A549 (cell line): ENCODE data around the gene NFYC. TPM values are rescaled to one million over a fixed set of nuclear protein-coding genes. Genes with fewer than 3 reads are reported as not detected.

Experiments
- ATAC-seq, 2 experiments: fragments of 200-7000 bp in 1 of 2; fragments of >200 bp in 1 of 2; cut with Nextera tagmentation in 1 of 2; cut with Tn5 transposase in 1 of 2; 3 replicates each; pipeline versions ENCODE4 v1.8.0 to v1.9.1; 2018 to 2020; ENCODE audit warnings: mild to moderate bottlenecking in 1 of 2, moderate library complexity in 1 of 2
- CTCF ChIA-PET: fragments of 300-600 bp; sonication (Branson Sonifier 250); formaldehyde crosslinking; extraction: SDS; loops from one replicate; lab custom pipeline; 2021; ENCODE audit warnings: antibody characterized with exemption, inconsistent platforms; lab: Yijun Ruan, JAX
- POLR2A ChIA-PET: fragments of 350-600 bp; formaldehyde crosslinking; extraction: SDS; loops from one replicate; lab custom pipeline; 2021; ENCODE audit warnings: antibody characterized with exemption, inconsistent platforms; lab: Yijun Ruan, JAX
- DNase-seq, 2 experiments: peaks; one replicate each; pipeline versions ENCODE4 v3.0.0 to v3.0.0-alpha.2; 2011 to 2016; ENCODE audit warnings: low read depth in 1 of 2, low spot score in 1 of 2
- FAIRE-seq: peaks from 2 replicates; lab custom pipeline; 2011; peaks lifted over from hg19 to GRCh38; lab: Jason Lieb, UNC
- H3K27ac ChIP-seq, 2 experiments: fragments of >200 bp; sonication (Bioruptor Twin); formaldehyde crosslinking; 3 replicates each; pipeline ENCODE4 v1.5.1; 2016 to 2017
- H3K4me1 ChIP-seq: fragments of >200 bp; sonication (Bioruptor Twin); formaldehyde crosslinking; 3 replicates; pipeline ENCODE4 v1.6.1; 2016
- H3K4me2 ChIP-seq: fragments of >200 bp; sonication (Bioruptor Twin); formaldehyde crosslinking; 3 replicates; pipeline ENCODE4 v1.6.1; 2016
- H3K4me3 ChIP-seq: fragments of >200 bp; sonication (Bioruptor Twin); formaldehyde crosslinking; 3 replicates; pipeline ENCODE4 v1.5.1; 2016
- H3K9me3 ChIP-seq: fragments of >200 bp; sonication (Bioruptor Twin); formaldehyde crosslinking; 3 replicates; pipeline ENCODE4 v1.6.1; 2016
- EHF ChIP-seq: fragments of 250-450 bp; sonication (Bioruptor Pico); IDR thresholded peaks from 2 replicates; pipeline ENCODE4 v1.5.0; 2020; ENCODE audit warnings: mild to moderate bottlenecking
- EHMT2 ChIP-seq: fragments of 200-600 bp; sonication (generic); IDR thresholded peaks from 2 replicates; pipeline ENCODE4 v1.6.1; 2016; ENCODE audit warnings: antibody characterized with exemption, low read depth, mild to moderate bottlenecking, moderate library complexity
- EP300 ChIP-seq, 2 experiments: fragments of >200 bp; sonication (Bioruptor Twin); formaldehyde crosslinking; IDR thresholded peaks; 2 replicates in 1 of 2; 3 replicates in 1 of 2; pipeline ENCODE4 v1.6.1; 2016 to 2017
- FOSB ChIP-seq: fragments of 250-450 bp; sonication (Bioruptor Pico); IDR thresholded peaks from 2 replicates; pipeline ENCODE4 v1.5.0; 2020; ENCODE audit warnings: mild to moderate bottlenecking, moderate library complexity
- HOXB5 ChIP-seq: fragments of 250-450 bp; sonication (Bioruptor Pico); IDR thresholded peaks from 2 replicates; pipeline ENCODE4 v1.5.0; 2020; ENCODE audit warnings: mild to moderate bottlenecking, moderate library complexity
- MAFK ChIP-seq: fragments of 450-650 bp; IDR thresholded peaks from 2 replicates; pipeline ENCODE4 v1.6.1; 2014; ENCODE audit not compliant: partially characterized antibody
- NFE2L2 ChIP-seq: fragments of 150-350 bp; conservative IDR thresholded peaks from 2 replicates; pipeline ENCODE4 v1.6.1; 2014; ENCODE audit warnings: low read length
- POLR2A ChIP-seq: IDR thresholded peaks from 2 replicates; pipeline ENCODE4 v1.6.1; 2012; ENCODE audit warnings: mild to moderate bottlenecking, low read length
- RNF2 ChIP-seq: fragments of 200-600 bp; sonication (generic); IDR thresholded peaks from 2 replicates; pipeline ENCODE4 v1.6.1; 2016; ENCODE audit warnings: low read depth, mild to moderate bottlenecking, antibody characterized with exemption, moderate library complexity, borderline replicate concordance
- SREBF2 ChIP-seq: fragments of 450-650 bp; IDR thresholded peaks from 2 replicates; pipeline ENCODE4 v1.6.1; 2014; ENCODE audit warnings: mild to moderate bottlenecking, moderate library complexity
- TP53 ChIP-seq: fragments of 250-450 bp; sonication (Bioruptor Pico); IDR thresholded peaks from 2 replicates; pipeline ENCODE4 v1.5.0; 2021; ENCODE audit warnings: mild to moderate bottlenecking, moderate library complexity
- ZC3H11A ChIP-seq: fragments of 450-650 bp; IDR thresholded peaks from 2 replicates; pipeline ENCODE4 v1.6.1; 2014; ENCODE audit warnings: antibody characterized with exemption, mild to moderate bottlenecking
- ZNF302 ChIP-seq: fragments of 250-450 bp; sonication (Bioruptor Pico); IDR thresholded peaks from 2 replicates; pipeline ENCODE4 v1.9.0; 2021; ENCODE audit warnings: inconsistent platforms, mild to moderate bottlenecking, moderate library complexity
- ZSCAN20 ChIP-seq: fragments of 250-450 bp; sonication (Bioruptor Pico); IDR thresholded peaks from 2 replicates; pipeline ENCODE4 v1.8.0; 2022; ENCODE audit warnings: mild to moderate bottlenecking, moderate library complexity
- WGBS: methylation state at CpG from one replicate; pipeline ENCODE4 v1.1.6; 2017; ENCODE audit errors: missing lambda C conversion rate; 5-methylcytosine and 5-hydroxymethylcytosine counted together
- polyA plus RNA-seq, 4 experiments: library from polyadenylated mRNA; depleted of rRNA in 3 of 4; stranded (reverse); fragments of >200 nt; fragmentation: RNase III in 1 of 4; extraction: RNeasy Plus Mini Kit Qiagen cat#74134 plus additional on column Dnase treatment in 1 of 4; gene quantifications; 2 replicates in 3 of 4; 3 replicates in 1 of 4; pipeline ENCODE4 v1.2.3, GENCODE V29; 2011 to 2017
- TF ChIP-seq, protein P1 (sequence below): fragments of >200 bp; sonication (Bioruptor Twin); formaldehyde crosslinking; IDR thresholded peaks from 3 replicates; pipeline ENCODE4 v1.6.1; 2016
- TF ChIP-seq, protein P2 (sequence below): fragments of >200 bp; sonication (Bioruptor Twin); formaldehyde crosslinking; IDR thresholded peaks from 2 replicates; pipeline ENCODE4 v1.6.1; 2016
- TF ChIP-seq, protein P3 (sequence below): IDR thresholded peaks from 2 replicates; pipeline ENCODE4 v1.6.1; 2012; ENCODE audit warnings: low read depth, borderline replicate concordance
- TF ChIP-seq, protein P4 (sequence below): fragments of 200-600 bp; sonication (generic); IDR thresholded peaks from 2 replicates; pipeline ENCODE4 v1.6.1; 2016; ENCODE audit warnings: antibody characterized with exemption, mild to moderate bottlenecking, moderate library complexity

Gene NFYC
- polyA plus RNA-seq, 2 of the 4 experiments (the other 2 are of a cell fraction): 35.1 to 43.4 TPM

DNA sequence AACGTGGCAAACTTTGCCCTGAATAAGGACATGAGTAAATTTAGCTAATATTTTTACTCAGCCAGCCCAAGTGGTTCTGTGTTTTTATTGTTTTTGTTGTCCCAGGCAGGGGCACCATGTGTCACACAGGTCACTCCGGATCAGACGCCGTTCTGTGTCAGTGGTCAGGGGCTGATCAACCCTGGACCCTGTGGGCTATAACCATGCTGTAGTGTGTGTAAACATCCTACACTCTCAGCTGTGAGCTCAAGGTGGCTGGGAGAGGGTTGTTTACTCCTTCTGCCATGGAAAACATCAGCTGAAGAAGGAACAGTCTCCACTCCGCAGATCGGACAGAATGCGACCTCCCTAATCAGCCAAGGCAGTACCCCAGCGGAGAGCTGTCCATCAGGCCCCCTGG is 65.6 kb downstream of the NFYC start:
- Histone ChIP-seq H3K27ac (no peak overlapping the region), H3K4me2 (no peak overlapping the region), H3K4me1 (peaks cover 1% of the 10 kb centered on the region; the same call in 1 of the 3 replicates), H3K4me3 (no peak overlapping the region), H3K9me3 (no peaks in the 10 kb centered on the region)
- ChIA-PET POLR2A (no interaction called here), CTCF (interaction anchor here (1.0 to 2.1 kb wide), 6 partner anchors 9 to 196 kb away, joined by 3 to 5 read pairs (median 3); no protein-coding TSS in a partner anchor)
- 90% methylated on average over 7 of the region's 8 CpGs for WGBS
- TF ChIP-seq, protein P1, sequence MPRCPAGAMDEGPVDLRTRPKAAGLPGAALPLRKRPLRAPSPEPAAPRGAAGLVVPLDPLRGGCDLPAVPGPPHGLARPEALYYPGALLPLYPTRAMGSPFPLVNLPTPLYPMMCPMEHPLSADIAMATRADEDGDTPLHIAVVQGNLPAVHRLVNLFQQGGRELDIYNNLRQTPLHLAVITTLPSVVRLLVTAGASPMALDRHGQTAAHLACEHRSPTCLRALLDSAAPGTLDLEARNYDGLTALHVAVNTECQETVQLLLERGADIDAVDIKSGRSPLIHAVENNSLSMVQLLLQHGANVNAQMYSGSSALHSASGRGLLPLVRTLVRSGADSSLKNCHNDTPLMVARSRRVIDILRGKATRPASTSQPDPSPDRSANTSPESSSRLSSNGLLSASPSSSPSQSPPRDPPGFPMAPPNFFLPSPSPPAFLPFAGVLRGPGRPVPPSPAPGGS: no peak
- TF ChIP-seq EHMT2 (no peak), ZSCAN20 (no peak), EP300 (IDR thresholded peaks at IDR 0.05) (no peak), HOXB5 (CRISPR knock-in tag) (no peak), POLR2A (no peak), ZC3H11A (no peak), ZNF302 (no peak), SREBF2 (no peak)
- TF ChIP-seq, protein P2, sequence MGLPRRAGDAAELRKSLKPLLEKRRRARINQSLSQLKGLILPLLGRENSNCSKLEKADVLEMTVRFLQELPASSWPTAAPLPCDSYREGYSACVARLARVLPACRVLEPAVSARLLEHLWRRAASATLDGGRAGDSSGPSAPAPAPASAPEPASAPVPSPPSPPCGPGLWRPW: no peak
- no peak for FAIRE-seq
- ATAC-seq: no peak
- DNase-seq: no peak

DNA sequence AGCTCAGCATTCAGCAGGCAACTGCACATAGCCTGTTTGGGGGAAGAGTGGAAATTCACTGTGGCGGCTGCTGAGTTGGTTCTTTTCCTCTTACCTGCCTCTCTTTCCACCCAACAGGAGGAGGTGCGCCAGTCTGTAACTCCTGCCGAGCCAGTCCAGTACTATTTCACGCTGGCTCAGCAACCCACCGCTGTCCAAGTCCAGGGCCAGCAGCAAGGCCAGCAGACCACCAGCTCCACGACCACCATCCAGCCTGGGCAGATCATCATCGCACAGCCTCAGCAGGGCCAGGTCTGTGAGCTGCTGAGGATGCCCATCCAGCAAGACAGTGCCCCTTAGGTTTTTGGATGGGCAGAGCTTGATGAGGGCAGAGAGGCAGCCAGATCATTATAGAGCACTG is 66.5 kb downstream of the NFYC start:
- CTCF ChIA-PET: interaction anchor here (1.3 to 2.1 kb wide), 3 partner anchors 8 to 195 kb away, joined by 3 to 5 read pairs (median 4); no protein-coding TSS in a partner anchor
- H3K4me2 ChIP-seq: no peak overlapping the region
- POLR2A ChIA-PET: no interaction called here
- no peak for DNase-seq
- WGBS: 95% methylated on average over 5 of the region's 7 CpGs
- no peaks in the 10 kb centered on the region for H3K4me1 ChIP-seq
- no peak overlapping the region for H3K27ac ChIP-seq
- no peak for ATAC-seq
- FAIRE-seq: no peak
- no peak overlapping the region for H3K4me3 ChIP-seq
- H3K9me3 ChIP-seq: no peaks in the 10 kb centered on the region
- TF ChIP-seq TP53 (CRISPR knock-in tag) (no peak), FOSB (CRISPR knock-in tag) (no peak), MAFK (no peak), ZSCAN20 (no peak), POLR2A (no peak), EHF (CRISPR knock-in tag) (no peak), ZNF302 (no peak), RNF2 (no peak), NFE2L2 (no peak)
- TF ChIP-seq, protein P3, sequence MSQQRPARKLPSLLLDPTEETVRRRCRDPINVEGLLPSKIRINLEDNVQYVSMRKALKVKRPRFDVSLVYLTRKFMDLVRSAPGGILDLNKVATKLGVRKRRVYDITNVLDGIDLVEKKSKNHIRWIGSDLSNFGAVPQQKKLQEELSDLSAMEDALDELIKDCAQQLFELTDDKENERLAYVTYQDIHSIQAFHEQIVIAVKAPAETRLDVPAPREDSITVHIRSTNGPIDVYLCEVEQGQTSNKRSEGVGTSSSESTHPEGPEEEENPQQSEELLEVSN: no peak
- TF ChIP-seq, protein P4, sequence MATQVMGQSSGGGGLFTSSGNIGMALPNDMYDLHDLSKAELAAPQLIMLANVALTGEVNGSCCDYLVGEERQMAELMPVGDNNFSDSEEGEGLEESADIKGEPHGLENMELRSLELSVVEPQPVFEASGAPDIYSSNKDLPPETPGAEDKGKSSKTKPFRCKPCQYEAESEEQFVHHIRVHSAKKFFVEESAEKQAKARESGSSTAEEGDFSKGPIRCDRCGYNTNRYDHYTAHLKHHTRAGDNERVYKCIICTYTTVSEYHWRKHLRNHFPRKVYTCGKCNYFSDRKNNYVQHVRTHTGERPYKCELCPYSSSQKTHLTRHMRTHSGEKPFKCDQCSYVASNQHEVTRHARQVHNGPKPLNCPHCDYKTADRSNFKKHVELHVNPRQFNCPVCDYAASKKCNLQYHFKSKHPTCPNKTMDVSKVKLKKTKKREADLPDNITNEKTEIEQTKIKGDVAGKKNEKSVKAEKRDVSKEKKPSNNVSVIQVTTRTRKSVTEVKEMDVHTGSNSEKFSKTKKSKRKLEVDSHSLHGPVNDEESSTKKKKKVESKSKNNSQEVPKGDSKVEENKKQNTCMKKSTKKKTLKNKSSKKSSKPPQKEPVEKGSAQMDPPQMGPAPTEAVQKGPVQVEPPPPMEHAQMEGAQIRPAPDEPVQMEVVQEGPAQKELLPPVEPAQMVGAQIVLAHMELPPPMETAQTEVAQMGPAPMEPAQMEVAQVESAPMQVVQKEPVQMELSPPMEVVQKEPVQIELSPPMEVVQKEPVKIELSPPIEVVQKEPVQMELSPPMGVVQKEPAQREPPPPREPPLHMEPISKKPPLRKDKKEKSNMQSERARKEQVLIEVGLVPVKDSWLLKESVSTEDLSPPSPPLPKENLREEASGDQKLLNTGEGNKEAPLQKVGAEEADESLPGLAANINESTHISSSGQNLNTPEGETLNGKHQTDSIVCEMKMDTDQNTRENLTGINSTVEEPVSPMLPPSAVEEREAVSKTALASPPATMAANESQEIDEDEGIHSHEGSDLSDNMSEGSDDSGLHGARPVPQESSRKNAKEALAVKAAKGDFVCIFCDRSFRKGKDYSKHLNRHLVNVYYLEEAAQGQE: no peak
- TF ChIP-seq, protein P1: no peak
